H9 (cell line): ENCODE measurements around the gene PRMT6. TPM values are rescaled to one million over a fixed set of nuclear protein-coding genes. Genes with fewer than 3 reads are reported as not detected.

Source experiments
- DNase-seq: peaks from one replicate; pipeline ENCODE4 v3.0.0-alpha.2; 2017
- H2AFZ ChIP-seq: one replicate; pipeline ENCODE4 v1.6.1; 2013; ENCODE audit warnings: mild to moderate bottlenecking, low read length, control low read depth, moderate library complexity
- H2AK5ac ChIP-seq: 2 replicates; pipeline ENCODE4 v1.6.1; 2013; ENCODE audit warnings: low read length, control low read depth, mixed read lengths; ENCODE audit not compliant: insufficient read length
- H2BK120ac ChIP-seq: one replicate; pipeline ENCODE4 v1.6.1; 2013; ENCODE audit warnings: low read depth, mild to moderate bottlenecking, low read length, control low read depth, inconsistent platforms; ENCODE audit not compliant: poor library complexity, severe bottlenecking
- H2BK12ac ChIP-seq: 2 replicates; pipeline ENCODE4 v1.6.1; 2013; ENCODE audit warnings: low read length, control low read depth, mixed read lengths, low read depth; ENCODE audit not compliant: insufficient read length
- H2BK15ac ChIP-seq: 2 replicates; pipeline ENCODE4 v1.6.1; 2013; ENCODE audit warnings: low read depth, low read length, control low read depth
- H2BK20ac ChIP-seq: one replicate; pipeline ENCODE4 v1.6.1; 2013; ENCODE audit warnings: low read depth, mild to moderate bottlenecking, low read length, control low read depth, inconsistent platforms; ENCODE audit not compliant: poor library complexity, severe bottlenecking
- H2BK5ac ChIP-seq: 2 replicates; pipeline ENCODE4 v1.6.1; 2013; ENCODE audit warnings: low read length, control low read depth, mixed read lengths; ENCODE audit not compliant: insufficient read length
- H3K14ac ChIP-seq: 2 replicates; pipeline ENCODE4 v1.6.1; 2013; ENCODE audit warnings: low read length, control low read depth; ENCODE audit not compliant: insufficient read depth
- H3K18ac ChIP-seq: 2 replicates; pipeline ENCODE4 v1.6.1; 2013; ENCODE audit warnings: low read depth, mild to moderate bottlenecking, mixed read lengths, low read length, control low read depth; ENCODE audit not compliant: insufficient read length
- H3K23ac ChIP-seq: 2 replicates; pipeline ENCODE4 v1.6.1; 2013; ENCODE audit warnings: low read length, control low read depth, mixed read lengths, low read depth; ENCODE audit not compliant: insufficient read length
- H3K23me2 ChIP-seq: 2 replicates; pipeline ENCODE4 v1.6.1; 2013; ENCODE audit warnings: low read depth, mild to moderate bottlenecking, mixed read lengths, low read length, control low read depth; ENCODE audit not compliant: insufficient read length, poor library complexity, severe bottlenecking
- H3K27ac ChIP-seq: 2 replicates; pipeline ENCODE4 v1.5.1; 2013; ENCODE audit warnings: low read length, control low read depth, mixed read lengths, low read depth; ENCODE audit not compliant: insufficient read length
- H3K27me3 ChIP-seq: 2 replicates; pipeline ENCODE4 v1.6.1; 2013; ENCODE audit warnings: low read length, control low read depth, inconsistent platforms; ENCODE audit not compliant: insufficient read depth
- H3K4ac ChIP-seq: 2 replicates; pipeline ENCODE4 v1.6.1; 2013; ENCODE audit warnings: low read depth, mild to moderate bottlenecking, control low read depth, inconsistent platforms, low read length, moderate library complexity
- H3K4me1 ChIP-seq: 2 replicates; pipeline ENCODE4 v1.6.1; 2013; ENCODE audit warnings: low read length, control low read depth, inconsistent platforms; ENCODE audit not compliant: insufficient read depth
- H3K4me2 ChIP-seq: 2 replicates; pipeline ENCODE4 v1.6.1; 2013; ENCODE audit warnings: low read length, control low read depth, mixed read lengths; ENCODE audit not compliant: insufficient read length, insufficient read depth
- H3K56ac ChIP-seq: 2 replicates; pipeline ENCODE4 v1.6.1; 2013; ENCODE audit warnings: low read depth, mild to moderate bottlenecking, mixed read lengths, low read length, control low read depth; ENCODE audit not compliant: insufficient read length
- H3K79me1 ChIP-seq: 2 replicates; pipeline ENCODE4 v1.6.1; 2013; ENCODE audit warnings: low read depth, mild to moderate bottlenecking, moderate library complexity, low read length, control low read depth, inconsistent platforms; ENCODE audit not compliant: insufficient read depth, poor library complexity, severe bottlenecking
- H3K79me2 ChIP-seq: 2 replicates; pipeline ENCODE4 v1.6.1; 2013; ENCODE audit warnings: low read length, control low read depth, inconsistent platforms; ENCODE audit not compliant: insufficient read depth
- H3K9ac ChIP-seq: 2 replicates; pipeline ENCODE4 v1.6.1; 2013; ENCODE audit warnings: low read length, control low read depth, mixed read lengths; ENCODE audit not compliant: insufficient read length; ENCODE audit errors: extremely low read depth
- H3K9me3 ChIP-seq: one replicate; pipeline ENCODE4 v1.6.1; 2013; ENCODE audit warnings: low read depth, low read length, inconsistent platforms; ENCODE audit not compliant: control insufficient read depth
- H3T11ph ChIP-seq: one replicate; pipeline ENCODE4 v1.6.1; 2013; ENCODE audit warnings: mild to moderate bottlenecking, low read length, control low read depth, inconsistent platforms
- H4K20me1 ChIP-seq: one replicate; pipeline ENCODE4 v1.6.1; 2013; ENCODE audit not compliant: control insufficient read depth, insufficient read length, insufficient read depth
- H4K5ac ChIP-seq: 2 replicates; pipeline ENCODE4 v1.6.1; 2013; ENCODE audit warnings: low read depth, mild to moderate bottlenecking, mixed read lengths, low read length, control low read depth; ENCODE audit not compliant: insufficient read length
- H4K8ac ChIP-seq: replicated peaks from 2 replicates; pipeline ENCODE4 v1.6.1; 2013; ENCODE audit warnings: low read length, control low read depth, mixed read lengths, low read depth; ENCODE audit not compliant: insufficient read length
- H4K91ac ChIP-seq: 2 replicates; pipeline ENCODE4 v1.6.1; 2013; ENCODE audit warnings: low read depth, mild to moderate bottlenecking, moderate library complexity, mixed read lengths, low read length, control low read depth; ENCODE audit not compliant: insufficient read length
- H3K27ac Mint-ChIP-seq, 3 experiments: 2 replicates in 2 of 3; 3 replicates in 1 of 3; pipeline ENCODE4 v1.8.0; 2020 to 2021; ENCODE audit warnings: mixed read lengths in 3 of 3, mild to moderate bottlenecking in 1 of 3, moderate library complexity in 1 of 3
- H3K27me3 Mint-ChIP-seq: 2 replicates; pipeline ENCODE4 v1.8.0; 2021; ENCODE audit warnings: low read depth, mild to moderate bottlenecking, moderate library complexity, mixed read lengths
- H3K36me3 Mint-ChIP-seq, 3 experiments: 2 replicates in 2 of 3; 3 replicates in 1 of 3; pipeline ENCODE4 v1.8.0; 2020 to 2021; ENCODE audit warnings: low read depth in 3 of 3, mixed read lengths in 3 of 3; ENCODE audit not compliant: insufficient read depth in 1 of 3
- H3K4me1 Mint-ChIP-seq, 2 experiments: 2 replicates each; pipeline ENCODE4 v1.8.0; 2020; ENCODE audit warnings: mixed read lengths in 2 of 2
- H3K4me3 Mint-ChIP-seq, 2 experiments: 2 replicates in 1 of 2; 3 replicates in 1 of 2; pipeline ENCODE4 v1.8.0; 2020 to 2021; ENCODE audit warnings: mild to moderate bottlenecking in 2 of 2, mixed read lengths in 2 of 2, moderate library complexity in 1 of 2
- H3K9me3 Mint-ChIP-seq, 2 experiments: 2 replicates in 1 of 2; 3 replicates in 1 of 2; pipeline ENCODE4 v1.8.0; 2020; ENCODE audit warnings: mild to moderate bottlenecking in 2 of 2, mixed read lengths in 2 of 2, moderate library complexity in 1 of 2
- WGBS: extraction: QIAGEN DNeasy Blood & Tissue Kit; methylation state at CpG from one replicate; pipeline ENCODE4 v1.1.7; 2013; ENCODE audit warnings: missing lambda C conversion rate, low lambda C conversion rate, mixed read lengths; ENCODE audit not compliant: insufficient read length; ENCODE audit errors: extremely low coverage; 5-methylcytosine and 5-hydroxymethylcytosine counted together
- total RNA-seq: library from RNA; stranded (reverse); gene quantifications from 2 replicates; pipeline ENCODE4 v1.2.1, GENCODE V29; 2021
- TF ChIP-seq, protein P1 (sequence below): fragments of 200-600 bp; sonication (generic); conservative IDR thresholded peaks from 3 replicates; pipeline ENCODE4 v1.8.0; 2021; ENCODE audit warnings: antibody characterized with exemption, mild to moderate bottlenecking

PRMT6 gene
- total RNA-seq, 1 experiment from 2014 or later = 37.5 TPM

DNA sequence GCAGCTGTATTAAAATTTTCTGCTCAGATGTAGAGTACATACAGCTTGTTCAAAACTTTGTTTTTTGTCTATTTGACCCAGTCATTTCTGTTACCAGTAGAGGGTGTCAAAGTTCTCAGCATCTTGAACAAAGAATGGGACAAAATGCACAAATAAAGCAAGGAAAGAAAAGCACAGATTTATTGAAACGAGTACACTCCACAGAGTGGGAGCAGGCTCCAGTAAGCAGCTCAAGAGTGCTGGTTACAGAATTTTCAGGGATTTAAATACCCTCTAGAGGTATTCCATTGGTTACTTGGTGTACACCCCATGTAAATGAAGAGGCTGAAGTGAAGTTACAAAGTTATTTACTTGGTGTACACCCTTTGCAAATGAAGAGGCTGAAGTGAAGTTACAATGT, 8.9 kb upstream of the PRMT6 start:
- H4K91ac ChIP-seq = no peak overlapping the region
- no peak overlapping the region for H3T11ph ChIP-seq
- H2BK120ac ChIP-seq = no peak overlapping the region
- no peaks in the 10 kb centered on the region for H3K79me2 ChIP-seq
- Mint-ChIP-seq H3K4me3 (no peak overlapping the region), H3K4me1 (no peaks in the 10 kb centered on the region), H3K36me3 (peaks cover 8 to 37% (median 17%) of the 10 kb centered on the region in 3 experiments), H3K9me3 (peaks cover 26 to 27% of the 10 kb centered on the region in 2 experiments), H3K27ac (no peak overlapping the region), H3K27me3 (no peaks in the 10 kb centered on the region)
- TF ChIP-seq, protein P1, sequence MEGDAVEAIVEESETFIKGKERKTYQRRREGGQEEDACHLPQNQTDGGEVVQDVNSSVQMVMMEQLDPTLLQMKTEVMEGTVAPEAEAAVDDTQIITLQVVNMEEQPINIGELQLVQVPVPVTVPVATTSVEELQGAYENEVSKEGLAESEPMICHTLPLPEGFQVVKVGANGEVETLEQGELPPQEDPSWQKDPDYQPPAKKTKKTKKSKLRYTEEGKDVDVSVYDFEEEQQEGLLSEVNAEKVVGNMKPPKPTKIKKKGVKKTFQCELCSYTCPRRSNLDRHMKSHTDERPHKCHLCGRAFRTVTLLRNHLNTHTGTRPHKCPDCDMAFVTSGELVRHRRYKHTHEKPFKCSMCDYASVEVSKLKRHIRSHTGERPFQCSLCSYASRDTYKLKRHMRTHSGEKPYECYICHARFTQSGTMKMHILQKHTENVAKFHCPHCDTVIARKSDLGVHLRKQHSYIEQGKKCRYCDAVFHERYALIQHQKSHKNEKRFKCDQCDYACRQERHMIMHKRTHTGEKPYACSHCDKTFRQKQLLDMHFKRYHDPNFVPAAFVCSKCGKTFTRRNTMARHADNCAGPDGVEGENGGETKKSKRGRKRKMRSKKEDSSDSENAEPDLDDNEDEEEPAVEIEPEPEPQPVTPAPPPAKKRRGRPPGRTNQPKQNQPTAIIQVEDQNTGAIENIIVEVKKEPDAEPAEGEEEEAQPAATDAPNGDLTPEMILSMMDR = no peak
- no peaks in the 10 kb centered on the region for H3K9me3 ChIP-seq
- no peak for DNase-seq
- H2AFZ ChIP-seq = no peak overlapping the region
- no peak overlapping the region for H3K23ac ChIP-seq
- H3K79me1 ChIP-seq = no peaks in the 10 kb centered on the region
- no peak overlapping the region for H3K56ac ChIP-seq
- H3K27me3 ChIP-seq = no peaks in the 10 kb centered on the region
- H3K9ac ChIP-seq = no peak overlapping the region
- H3K27ac ChIP-seq = no peak overlapping the region
- no peak overlapping the region for H4K5ac ChIP-seq
- H2BK15ac ChIP-seq = no peak overlapping the region
- no peak overlapping the region for H3K18ac ChIP-seq
- H4K20me1 ChIP-seq = no peaks in the 10 kb centered on the region
- no peaks in the 10 kb centered on the region for H3K4me1 ChIP-seq
- no peak overlapping the region for H2BK20ac ChIP-seq
- WGBS = no CpG with 5 or more reads among the region's 1 CpG
- H4K8ac ChIP-seq = no peak overlapping the region
- no peak overlapping the region for H2AK5ac ChIP-seq
- no peak overlapping the region for H2BK12ac ChIP-seq
- H3K23me2 ChIP-seq = no peaks in the 10 kb centered on the region
- H3K4me2 ChIP-seq = no peak overlapping the region
- H3K14ac ChIP-seq = no peak overlapping the region
- H2BK5ac ChIP-seq = no peak overlapping the region
- no peak overlapping the region for H3K4ac ChIP-seq
